Aorta (tissue), 5 donors: ENCODE measurements around the gene DAPL1. TPM values are rescaled to one million over a fixed set of nuclear protein-coding genes. Genes with fewer than 3 reads are reported as not detected.

ENCODE experiments used
- ATAC-seq: fragments of 200-7000 bp; cut with Tn5 transposase; one replicate; pipeline ENCODE4 v1.9.1; 2022; ENCODE audit warnings: moderate library complexity; ENCODE audit not compliant: low FRiP score
- DNase-seq, 2 donors: peaks; one replicate each; pipeline ENCODE4 v3.0.0-alpha.2; 2020
- H3K27ac ChIP-seq, 2 donors: one replicate each; pipeline ENCODE4 v1.5.1; 2013; ENCODE audit warnings: low read length in 2 of 2, mild to moderate bottlenecking in 2 of 2, moderate library complexity in 2 of 2, control low read depth in 1 of 2, inconsistent platforms in 1 of 2, low read depth in 1 of 2
- H3K27me3 ChIP-seq, 2 donors: one replicate each; pipeline ENCODE4 v1.6.1; 2013; ENCODE audit warnings: control low read depth in 1 of 2, low read length in 1 of 2, mild to moderate bottlenecking in 1 of 2, moderate library complexity in 1 of 2; ENCODE audit not compliant: insufficient read depth in 2 of 2, control insufficient read depth in 1 of 2
- H3K36me3 ChIP-seq, 2 donors: one replicate each; pipeline ENCODE4 v1.6.1; 2013; ENCODE audit warnings: control low read depth in 1 of 2, low read length in 1 of 2, mild to moderate bottlenecking in 1 of 2; ENCODE audit not compliant: insufficient read depth in 2 of 2, control insufficient read depth in 1 of 2
- H3K4me1 ChIP-seq, 2 donors: one replicate each; pipeline ENCODE4 v1.6.1; 2013; ENCODE audit warnings: low read length in 2 of 2, control low read depth in 1 of 2, mild to moderate bottlenecking in 1 of 2, moderate library complexity in 1 of 2; ENCODE audit not compliant: insufficient read depth in 2 of 2, control insufficient read depth in 1 of 2
- H3K4me3 ChIP-seq, 2 donors: one replicate each; pipeline ENCODE4 v1.5.1; 2013; ENCODE audit warnings: low read length in 2 of 2, control low read depth in 1 of 2, mild to moderate bottlenecking in 1 of 2
- H3K9me3 ChIP-seq: one replicate; pipeline ENCODE4 v1.6.1; 2013; ENCODE audit warnings: mild to moderate bottlenecking, low read length; ENCODE audit not compliant: control insufficient read depth
- WGBS, 2 donors: extraction: QIAGEN DNeasy Blood & Tissue Kit; methylation state at CpG; one replicate each; pipeline ENCODE4 v1.1.7; 2013; 5-methylcytosine and 5-hydroxymethylcytosine counted together
- intact Hi-C, 2 donors: fragments of 100-400 bp; cut with DNase I; formaldehyde crosslinking; loops; one replicate each; pipeline versions ENCODE4 v1.14.2 to v1.15.0; 2022
- polyA plus RNA-seq, 2 donors: library from polyadenylated mRNA; stranded (reverse); fragments of 200-250 nt; gene quantifications; one replicate each; pipeline ENCODE4 v1.2.3, GENCODE V29; 2013
- total RNA-seq, 2 donors: library from RNA; stranded (reverse); fragmentation: NEBNext Ultra II Directional; extraction: Animal tissue kit (Norgen Biotek cat#: 25700); gene quantifications; one replicate each; pipeline ENCODE4 v1.2.1, GENCODE V29; 2021
- donor health status: healthy with polysubstance abuse.
- donor health status: Bipolar disorder and iron deficiency.
- donor health status: DM: no; HTN: no; CAD: no.
- donor health status: DM: no; HTN: no; CAD: no.
- donor health status: DM: yes; HTN: yes; CAD: no.

DAPL1 gene
- total and polyA plus RNA-seq, 4 donors: 1.1 to 14.5 TPM; not detected in 2

DNA sequence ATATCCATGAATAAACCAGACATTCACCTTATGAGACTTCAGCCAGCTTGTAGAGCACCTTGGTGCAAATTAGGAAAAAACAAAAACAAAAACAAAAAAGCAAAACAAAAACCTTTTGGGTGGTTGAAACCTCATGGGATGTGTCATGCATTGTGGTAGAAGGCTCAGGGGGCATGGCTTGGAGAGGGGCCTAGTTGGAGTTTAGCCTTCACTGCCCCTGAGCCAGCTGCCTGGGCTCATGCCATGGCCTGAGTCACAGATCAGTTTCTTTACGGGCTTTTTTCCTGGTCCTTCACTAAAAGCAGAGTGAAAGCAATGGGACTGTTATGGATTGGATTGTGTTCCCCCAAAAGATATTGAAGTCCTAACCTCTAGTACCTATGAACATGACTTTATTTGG, 22.0 kb upstream of the DAPL1 start:
- WGBS, 2 donors: 0 to 5% methylated on average over 1 of the region's 1 CpG

DNA sequence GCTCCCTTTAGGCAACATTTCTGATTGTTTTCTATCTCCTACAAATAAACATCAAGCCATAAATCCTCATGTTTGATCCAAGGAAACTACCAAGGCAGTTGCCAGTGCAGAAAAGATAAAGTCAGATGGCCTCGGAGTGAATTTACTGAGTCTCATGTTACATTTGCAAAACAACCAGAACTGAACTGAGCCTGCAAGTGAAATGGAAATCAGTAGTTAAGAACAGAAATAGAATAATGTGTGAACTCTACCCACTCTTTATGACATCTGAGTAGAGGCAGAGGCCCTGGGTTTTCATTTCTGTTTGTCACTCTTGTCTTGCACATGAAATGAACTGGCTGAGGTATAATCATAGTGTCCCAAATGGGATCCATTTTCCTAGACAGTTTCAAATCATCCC, 20.4 kb upstream of the DAPL1 start:
- intact Hi-C loops: loop anchor here (5.0 kb wide), 2 partner anchors 43 to 253 kb away; no protein-coding TSS in a partner anchor
- Histone ChIP-seq H3K27ac (no peak overlapping the region), H3K36me3 (no peaks in the 10 kb centered on the region), H3K9me3 (no peaks in the 10 kb centered on the region), H3K4me1 (peaks cover 6 to 22% of the 10 kb centered on the region in 2 donors), H3K4me3 (no peak overlapping the region), H3K27me3 (no peaks in the 10 kb centered on the region)
- 5 to 6% methylated on average over 1 of the region's 1 CpG for WGBS, 2 donors
- ATAC-seq (no peak), DNase-seq (no peak)

More for the DNA sequence above, 22.0 kb upstream of the DAPL1 start:
- ATAC-seq (peak; percentile 75), DNase-seq (peak; percentile 80 to 89)
- H3K9me3 ChIP-seq: no peaks in the 10 kb centered on the region
- H3K4me1 ChIP-seq: peaks cover 5 to 12% of the 10 kb centered on the region in 2 donors
- intact Hi-C loops: loop anchor here in 1 of 2 donors (5.0 kb wide), 1 partner anchor 254 kb away; no protein-coding TSS in a partner anchor
- no peak overlapping the region for H3K4me3 ChIP-seq
- H3K27ac ChIP-seq: no peak overlapping the region
- no peaks in the 10 kb centered on the region for H3K36me3 ChIP-seq
- H3K27me3 ChIP-seq: no peaks in the 10 kb centered on the region

DNA sequence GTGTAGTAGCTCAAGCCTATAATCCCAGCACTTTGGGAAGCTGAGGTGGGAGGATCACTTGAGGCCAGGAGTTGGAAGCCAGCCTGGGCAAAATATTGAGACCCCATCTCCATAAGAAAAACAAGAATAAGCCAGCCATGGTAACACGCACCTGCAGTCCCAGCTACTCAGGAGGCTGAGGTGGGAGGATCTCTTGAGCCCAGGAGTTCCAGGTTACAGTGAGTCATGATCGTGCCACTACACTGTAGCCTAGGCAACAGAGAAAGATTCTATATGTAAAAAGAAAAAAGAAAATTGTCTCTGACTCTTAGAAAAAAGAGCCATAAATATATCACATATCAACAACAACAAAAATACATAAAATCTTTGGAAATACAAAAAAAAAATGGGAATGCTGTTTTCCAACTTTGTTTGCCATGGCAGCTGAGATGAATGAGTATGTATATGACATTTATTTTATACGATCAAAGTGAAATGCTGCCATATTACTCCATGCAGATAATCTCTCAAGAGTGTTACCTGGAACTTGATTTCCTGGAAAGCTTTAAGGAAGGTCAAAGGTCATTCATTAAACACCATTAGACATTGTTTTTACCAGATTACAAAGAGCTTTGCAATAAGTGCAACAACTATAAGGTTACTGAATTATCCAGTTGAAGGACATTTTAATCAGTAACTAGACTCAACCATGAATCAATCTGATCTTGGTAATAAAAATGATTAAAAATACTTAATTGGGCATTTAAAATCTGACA, 19.7 kb upstream of the DAPL1 start:
- H3K4me1 ChIP-seq: peaks cover 6 to 22% of the 10 kb centered on the region in 2 donors
- DNase-seq (no peak), ATAC-seq (no peak)
- intact Hi-C loops: loop anchor here in 1 of 2 donors (5.0 kb wide), 1 partner anchor 42 kb away; no protein-coding TSS in a partner anchor
- no peaks in the 10 kb centered on the region for H3K27me3 ChIP-seq
- H3K4me3 ChIP-seq: no peak overlapping the region
- no peak overlapping the region for H3K27ac ChIP-seq
- H3K9me3 ChIP-seq: no peaks in the 10 kb centered on the region
- no peaks in the 10 kb centered on the region for H3K36me3 ChIP-seq
- 96 to 97% methylated on average over 3 of the region's 3 CpGs for WGBS, 2 donors

DNA sequence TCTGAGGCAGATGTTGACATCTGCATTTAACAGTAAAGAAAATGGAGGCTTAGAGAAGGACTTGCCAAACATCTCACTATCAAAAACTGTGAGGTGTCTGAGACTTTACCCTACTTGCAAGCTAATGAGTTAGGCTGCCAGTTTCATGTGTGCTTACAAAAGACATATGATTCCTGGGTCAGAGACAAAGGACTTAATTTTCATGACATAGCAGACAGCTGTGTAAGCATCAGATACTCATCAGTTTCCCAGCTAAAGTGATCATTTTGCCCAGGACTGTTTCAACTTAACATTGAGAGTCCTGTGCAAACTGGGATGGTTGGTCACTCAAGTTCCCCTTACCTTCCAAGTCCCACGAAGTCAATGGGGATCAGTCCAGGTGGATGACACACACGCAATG, 18.9 kb upstream of the DAPL1 start:
- Histone ChIP-seq H3K36me3 (no peaks in the 10 kb centered on the region), H3K4me3 (no peak overlapping the region), H3K4me1 (peaks cover 6 to 23% of the 10 kb centered on the region in 2 donors), H3K9me3 (no peaks in the 10 kb centered on the region), H3K27ac (no peak overlapping the region), H3K27me3 (no peaks in the 10 kb centered on the region)
- intact Hi-C loops: loop anchor here in 1 of 2 donors (5.0 kb wide), 1 partner anchor 41 kb away; no protein-coding TSS in a partner anchor
- DNase-seq (no peak), ATAC-seq (no peak)
- 92 to 98% methylated on average over 2 of the region's 2 CpGs for WGBS, 2 donors

DNA sequence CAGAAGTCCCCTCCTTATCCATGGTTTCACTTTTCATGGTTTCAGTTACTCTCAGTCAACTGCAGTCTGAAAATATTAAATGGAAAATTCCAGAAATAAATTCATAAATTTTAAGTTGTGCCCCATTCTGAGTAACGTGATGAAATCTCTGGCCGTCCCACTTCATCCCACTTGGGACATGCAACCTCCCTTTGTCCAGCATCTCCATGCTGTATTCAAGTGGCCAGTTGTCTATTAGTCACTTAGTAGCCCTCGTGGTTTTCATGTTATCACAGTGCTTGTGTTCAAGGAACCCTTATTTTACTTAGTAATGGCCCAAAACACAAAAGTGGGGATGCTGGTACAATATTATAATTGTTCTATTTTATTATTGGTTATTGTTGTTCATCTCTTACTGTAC, 18.0 kb upstream of the DAPL1 start:
- H3K4me1 ChIP-seq: peaks cover 6 to 27% of the 10 kb centered on the region in 2 donors
- no peak for DNase-seq
- H3K36me3 ChIP-seq: no peaks in the 10 kb centered on the region
- H3K9me3 ChIP-seq: no peaks in the 10 kb centered on the region
- 21 to 32% methylated on average over 3 of the region's 3 CpGs for WGBS, 2 donors
- H3K27me3 ChIP-seq: no peaks in the 10 kb centered on the region
- ATAC-seq: no peak
- H3K27ac ChIP-seq: no peak overlapping the region
- H3K4me3 ChIP-seq: no peak overlapping the region
- intact Hi-C loops: loop anchor here in 1 of 2 donors (5.0 kb wide), 1 partner anchor 40 kb away; no protein-coding TSS in a partner anchor

DNA sequence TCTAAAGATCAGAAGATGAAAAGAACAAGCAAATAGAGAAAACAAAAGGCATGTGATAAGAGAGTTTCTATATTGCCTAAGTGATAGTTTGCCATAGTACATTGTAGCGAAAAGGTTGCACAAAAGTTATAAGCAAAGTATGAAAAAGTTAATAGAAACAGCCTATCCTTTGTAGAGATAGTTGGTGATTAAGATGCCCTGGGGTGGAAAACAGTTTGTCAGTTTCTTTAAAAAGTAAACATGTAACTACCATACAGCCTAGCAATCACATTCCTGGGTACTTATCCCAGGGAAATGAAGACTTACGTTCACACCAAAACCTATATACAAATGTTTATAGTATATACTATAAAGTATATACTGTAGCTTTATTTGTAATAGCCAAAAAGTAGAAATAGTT, 16.9 kb upstream of the DAPL1 start:
- no peak overlapping the region for H3K4me3 ChIP-seq
- no peak overlapping the region for H3K27ac ChIP-seq
- ATAC-seq (no peak), DNase-seq (no peak)
- no peaks in the 10 kb centered on the region for H3K36me3 ChIP-seq
- intact Hi-C loops: loop anchor here in 1 of 2 donors (5.0 kb wide), 1 partner anchor 39 kb away; no protein-coding TSS in a partner anchor
- no peaks in the 10 kb centered on the region for H3K9me3 ChIP-seq
- H3K27me3 ChIP-seq: no peaks in the 10 kb centered on the region
- 55% methylated on average over 2 of the region's 2 CpGs for WGBS, 2 donors
- peaks cover 4 to 27% of the 10 kb centered on the region in 2 donors for H3K4me1 ChIP-seq

DNA sequence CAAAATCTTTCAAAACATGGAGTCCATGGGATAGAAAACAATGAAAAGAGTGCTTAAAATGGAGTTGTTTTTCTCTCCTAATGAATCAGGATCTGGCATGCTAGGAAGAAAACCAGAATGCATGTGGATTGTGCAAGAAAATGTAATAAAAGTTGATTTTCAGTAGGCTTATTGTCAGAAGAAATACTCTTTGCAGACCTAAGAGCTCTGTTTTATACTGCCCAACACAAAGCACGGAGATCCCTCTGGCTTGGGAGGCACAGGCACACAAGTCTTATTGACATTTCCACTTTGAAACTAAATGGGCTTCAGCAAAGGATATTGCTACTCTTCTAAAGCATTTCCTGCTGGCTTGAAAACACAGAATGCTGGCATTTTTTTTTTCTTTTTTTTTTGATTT, 15.5 kb upstream of the DAPL1 start:
- Histone ChIP-seq H3K27me3 (no peaks in the 10 kb centered on the region), H3K4me1 (peaks cover 6 to 19% of the 10 kb centered on the region in 2 donors), H3K36me3 (no peaks in the 10 kb centered on the region), H3K4me3 (no peak overlapping the region), H3K27ac (peak overlapping the region in 1 of 2 donors; percentile 63), H3K9me3 (no peaks in the 10 kb centered on the region)
- intact Hi-C loops: loop anchor here in 1 of 2 donors (5.0 kb wide), 1 partner anchor 38 kb away; no protein-coding TSS in a partner anchor
- DNase-seq (no peak), ATAC-seq (no peak)
- WGBS, 2 donors: 5 to 6% methylated on average over 1 of the region's 1 CpG

DNA sequence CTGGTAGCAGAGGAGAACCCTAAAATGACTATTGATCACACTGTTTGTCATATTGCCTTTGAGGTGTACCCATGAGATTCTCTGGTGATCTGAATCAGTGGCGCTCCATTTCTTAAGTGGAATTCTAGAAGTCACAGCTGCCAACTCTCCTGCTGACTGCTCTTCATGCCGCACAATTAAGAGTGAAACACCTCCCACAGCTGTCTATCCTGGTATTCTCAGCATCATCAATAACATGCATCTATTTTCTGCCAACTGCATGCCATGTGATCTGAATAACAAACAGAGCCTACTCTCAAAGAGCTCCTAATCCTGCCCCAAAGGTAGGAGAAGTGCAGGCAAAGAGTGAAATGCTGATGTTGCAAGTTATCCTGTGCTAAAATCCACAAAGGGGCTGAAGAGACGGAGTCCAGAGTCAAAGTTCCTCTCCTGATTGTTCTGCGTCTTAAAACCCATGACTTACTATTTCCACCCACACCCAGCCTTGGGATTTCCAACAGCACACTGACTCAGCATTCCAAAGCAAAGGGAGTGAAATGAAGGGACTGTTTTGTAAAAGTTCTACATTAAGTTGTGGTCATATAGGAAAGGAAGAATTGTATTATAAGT, 13.7 kb upstream of the DAPL1 start:
- Histone ChIP-seq H3K36me3 (no peaks in the 10 kb centered on the region), H3K27me3 (no peaks in the 10 kb centered on the region), H3K27ac (no peak overlapping the region), H3K4me1 (peaks cover 6 to 23% of the 10 kb centered on the region in 2 donors), H3K9me3 (no peaks in the 10 kb centered on the region), H3K4me3 (no peak overlapping the region)
- DNase-seq: no peak
- 47 to 49% methylated on average over 4 of the region's 4 CpGs for WGBS, 2 donors
- intact Hi-C loops: no loop called here
- peak; percentile 66 for ATAC-seq
